Mesenchymal stem cell (in vitro differentiated cells and primary cell): Measurements from ENCODE around the gene UBE2E2.
A peak's percentile ranks its signal among the peaks of the same experiment; 100 is the strongest.

Experiments used
- DNase-seq: peaks from one replicate; pipeline ENCODE4 v3.0.0-alpha.2; 2013
- H2AFZ ChIP-seq: one replicate; pipeline ENCODE4 v1.6.1; 2013; ENCODE audit warnings: low read depth, mild to moderate bottlenecking, control low read depth, inconsistent platforms, low read length, moderate library complexity
- H2AK5ac ChIP-seq: 2 replicates; pipeline ENCODE4 v1.6.1; 2013; ENCODE audit warnings: low read length, moderate library complexity, mild to moderate bottlenecking, inconsistent platforms; ENCODE audit not compliant: severe bottlenecking
- H2BK120ac ChIP-seq: one replicate; pipeline ENCODE4 v1.6.1; 2013; ENCODE audit warnings: low read depth, mild to moderate bottlenecking, inconsistent platforms, low read length, moderate library complexity
- H2BK12ac ChIP-seq, 2 experiments: one replicate each; pipeline ENCODE4 v1.6.1; 2013; ENCODE audit warnings: inconsistent platforms in 2 of 2, low read length in 2 of 2, mild to moderate bottlenecking in 2 of 2, moderate library complexity in 2 of 2, control low read depth in 1 of 2
- H2BK15ac ChIP-seq: one replicate; pipeline ENCODE4 v1.6.1; 2013; ENCODE audit warnings: mild to moderate bottlenecking, low read depth, inconsistent platforms; ENCODE audit not compliant: poor library complexity, severe bottlenecking
- H2BK5ac ChIP-seq: 2 replicates; pipeline ENCODE4 v1.6.1; 2013; ENCODE audit warnings: low read depth, mild to moderate bottlenecking, low read length, control low read depth, inconsistent platforms; ENCODE audit not compliant: poor library complexity, severe bottlenecking
- H3K14ac ChIP-seq, 2 experiments: one replicate each; pipeline ENCODE4 v1.6.1; 2013; ENCODE audit warnings: inconsistent platforms in 2 of 2, low read length in 2 of 2, control low read depth in 1 of 2, mild to moderate bottlenecking in 1 of 2, moderate library complexity in 1 of 2
- H3K18ac ChIP-seq, 2 experiments: one replicate each; pipeline ENCODE4 v1.6.1; 2013; ENCODE audit warnings: inconsistent platforms in 2 of 2, low read length in 2 of 2, control low read depth in 1 of 2, low read depth in 1 of 2, mild to moderate bottlenecking in 1 of 2
- H3K23ac ChIP-seq, 2 experiments: one replicate each; pipeline ENCODE4 v1.6.1; 2013; ENCODE audit warnings: inconsistent platforms in 2 of 2, low read length in 2 of 2, mild to moderate bottlenecking in 2 of 2, moderate library complexity in 2 of 2, control low read depth in 1 of 2
- H3K27ac ChIP-seq: 2 replicates; pipeline ENCODE4 v1.5.1; 2013; ENCODE audit warnings: mild to moderate bottlenecking, moderate library complexity, low read length, control low read depth, inconsistent platforms; ENCODE audit not compliant: poor library complexity, severe bottlenecking
- H3K27me3 ChIP-seq, 2 experiments: 2 replicates each; pipeline versions ENCODE4 v1.6.1 to v1.7.0; 2013; ENCODE audit warnings: low read length in 2 of 2, mild to moderate bottlenecking in 2 of 2, moderate library complexity in 2 of 2, control low read depth in 1 of 2, inconsistent platforms in 1 of 2; ENCODE audit not compliant: control insufficient read depth in 1 of 2, insufficient read depth in 1 of 2
- H3K36me3 ChIP-seq, 2 experiments: 2 replicates each; pipeline versions ENCODE4 v1.6.1 to v1.7.0; 2013; ENCODE audit warnings: low read length in 2 of 2, control low read depth in 1 of 2, inconsistent platforms in 1 of 2, low read depth in 1 of 2, mild to moderate bottlenecking in 1 of 2; ENCODE audit not compliant: insufficient read depth in 2 of 2, control insufficient read depth in 1 of 2
- H3K4ac ChIP-seq, 2 experiments: one replicate each; pipeline ENCODE4 v1.6.1; 2013; ENCODE audit warnings: inconsistent platforms in 2 of 2, low read length in 2 of 2, mild to moderate bottlenecking in 2 of 2, moderate library complexity in 2 of 2, control low read depth in 1 of 2, low read depth in 1 of 2
- H3K4me1 ChIP-seq: 2 replicates; pipeline ENCODE4 v1.6.1; 2013; ENCODE audit warnings: low read depth, low read length, control low read depth; ENCODE audit not compliant: control insufficient read depth, insufficient read depth
- H3K4me2 ChIP-seq: 2 replicates; pipeline ENCODE4 v1.6.1; 2013; ENCODE audit warnings: low read length, mild to moderate bottlenecking, inconsistent platforms; ENCODE audit not compliant: poor library complexity, severe bottlenecking
- H3K4me3 ChIP-seq, 2 experiments: 2 replicates each; pipeline versions ENCODE4 v1.5.1 to v1.7.0; 2013; ENCODE audit warnings: low read length in 2 of 2, mild to moderate bottlenecking in 2 of 2, control low read depth in 1 of 2, low read depth in 1 of 2; ENCODE audit not compliant: insufficient read depth in 1 of 2
- H3K79me1 ChIP-seq: replicated peaks from 2 replicates; pipeline ENCODE4 v1.6.1; 2013; ENCODE audit warnings: mild to moderate bottlenecking, control low read depth, low read length, inconsistent platforms; ENCODE audit not compliant: poor library complexity, severe bottlenecking
- H3K9ac ChIP-seq: 2 replicates; pipeline ENCODE4 v1.7.0; 2013; ENCODE audit warnings: mild to moderate bottlenecking, low read length, moderate library complexity
- H3K9me3 ChIP-seq: 2 replicates; pipeline ENCODE4 v1.7.0; 2013; ENCODE audit warnings: mild to moderate bottlenecking, low read length; ENCODE audit not compliant: control insufficient read depth
- H4K8ac ChIP-seq: one replicate; pipeline ENCODE4 v1.6.1; 2013; ENCODE audit warnings: inconsistent platforms, mild to moderate bottlenecking, low read length, moderate library complexity
- H4K91ac ChIP-seq: one replicate; pipeline ENCODE4 v1.6.1; 2013; ENCODE audit warnings: mild to moderate bottlenecking, low read length, inconsistent platforms
- WGBS: methylation state at CpG from one replicate; pipeline ENCODE4 v1.1.7; 2013; ENCODE audit warnings: mixed read lengths; 5-methylcytosine and 5-hydroxymethylcytosine counted together

UBE2E2 gene

DNA sequence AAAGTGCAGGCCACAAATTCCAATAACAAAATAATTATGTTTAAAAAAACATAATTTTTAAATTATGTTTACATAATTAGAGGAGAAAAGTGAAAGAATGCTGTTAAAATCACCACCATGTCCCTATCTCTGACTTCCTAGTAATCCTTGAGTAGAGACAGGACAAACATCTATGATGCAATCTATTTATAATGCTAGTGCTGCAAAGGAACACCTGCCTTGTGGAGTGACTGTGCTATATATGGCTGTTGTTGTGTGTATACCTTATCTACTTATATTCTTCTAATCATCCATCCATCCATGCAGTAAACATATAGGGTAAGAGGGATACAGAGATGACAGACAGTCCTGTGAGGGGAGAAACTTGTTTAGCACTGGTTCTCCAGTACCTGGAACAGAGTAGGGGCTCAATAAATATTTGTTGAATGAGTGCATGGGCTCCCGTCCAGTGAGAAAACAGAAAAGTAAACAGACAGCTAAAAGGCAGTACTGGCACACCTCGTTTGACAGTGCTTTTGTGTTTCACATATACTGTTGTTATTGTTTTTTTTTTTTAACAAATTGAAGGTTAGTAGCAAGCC is 373.3 kb downstream of the UBE2E2 start:
- Histone ChIP-seq H3K18ac (no peak overlapping the region), H3K36me3 (peaks cover 0 to under 1% of the 10 kb centered on the region in 2 experiments), H3K4me3 (no peak overlapping the region), H2BK5ac (no peak overlapping the region), H2AK5ac (no peak overlapping the region), H3K9ac (no peak overlapping the region), H3K4me1 (no peaks in the 10 kb centered on the region), H4K91ac (no peak overlapping the region), H2BK12ac (no peak overlapping the region), H3K4ac (no peak overlapping the region), H2BK15ac (no peak overlapping the region), H4K8ac (no peak overlapping the region), H2AFZ (no peak overlapping the region), H3K14ac (no peak overlapping the region), H2BK120ac (no peak overlapping the region), H3K9me3 (no peaks in the 10 kb centered on the region), H3K4me2 (no peak overlapping the region), H3K79me1 (peaks cover 3% of the 10 kb centered on the region), H3K27ac (no peak overlapping the region), H3K23ac (no peak overlapping the region), H3K27me3 (no peaks in the 10 kb centered on the region)
- 67% methylated on average over 2 of the region's 2 CpGs for WGBS
- DNase-seq: no peak

DNA sequence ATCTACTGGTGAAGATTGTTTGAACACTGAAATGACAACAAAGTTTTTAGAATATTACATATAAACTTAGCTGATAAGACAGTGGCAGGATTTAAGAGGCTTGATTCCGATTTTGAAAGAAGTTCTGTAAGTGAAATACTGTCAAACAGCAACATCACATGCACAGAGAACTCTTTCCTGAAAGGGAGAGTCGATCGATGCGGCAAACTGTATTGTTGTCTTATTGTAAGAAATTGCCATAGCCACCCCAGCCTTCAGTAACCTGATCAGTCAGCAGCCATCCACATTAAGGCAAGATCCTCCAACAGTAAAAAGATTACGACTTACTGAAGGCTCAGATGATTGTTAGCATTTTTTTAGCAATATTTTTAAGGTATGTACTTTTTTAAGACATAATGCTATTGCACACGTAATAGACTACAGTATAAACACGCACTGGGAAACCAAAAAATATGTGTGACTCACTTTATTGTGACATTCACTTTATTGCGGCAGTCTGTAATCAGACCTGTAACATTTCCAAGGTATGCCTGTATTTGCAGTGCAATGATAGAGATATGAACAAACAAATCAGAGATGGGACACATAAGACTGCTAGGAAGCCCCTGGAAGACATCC is 377.1 kb downstream of the UBE2E2 start:
- DNase-seq: peak; percentile 18
- Histone ChIP-seq H3K79me1 (peaks cover 8% of the 10 kb centered on the region), H3K4ac (no peak overlapping the region), H4K8ac (no peak overlapping the region), H4K91ac (no peak overlapping the region), H2BK12ac (no peak overlapping the region), H3K27me3 (no peaks in the 10 kb centered on the region), H3K4me2 (no peak overlapping the region), H2BK120ac (no peak overlapping the region), H3K18ac (no peak overlapping the region), H3K36me3 (peaks cover 0 to 3% of the 10 kb centered on the region in 2 experiments), H3K4me1 (no peaks in the 10 kb centered on the region), H2BK15ac (no peak overlapping the region), H3K14ac (no peak overlapping the region), H2BK5ac (no peak overlapping the region), H3K4me3 (no peak overlapping the region), H2AFZ (no peak overlapping the region), H3K23ac (no peak overlapping the region), H2AK5ac (no peak overlapping the region), H3K9ac (no peak overlapping the region), H3K9me3 (no peaks in the 10 kb centered on the region), H3K27ac (no peak overlapping the region)
- 99% methylated on average over 6 of the region's 8 CpGs for WGBS

GRCh38 chr3:23583980-23584740 is 381.0 kb downstream of the UBE2E2 start:
- Histone ChIP-seq H2BK15ac (no peak overlapping the region), H3K4ac (no peak overlapping the region), H3K27ac (no peak overlapping the region), H3K9me3 (no peaks in the 10 kb centered on the region), H2AK5ac (no peak overlapping the region), H3K23ac (no peak overlapping the region), H3K18ac (no peak overlapping the region), H3K14ac (no peak overlapping the region), H3K4me2 (no peak overlapping the region), H4K8ac (no peak overlapping the region), H3K4me3 (no peak overlapping the region), H3K4me1 (no peaks in the 10 kb centered on the region), H3K27me3 (no peaks in the 10 kb centered on the region), H3K79me1 (peaks cover 9% of the 10 kb centered on the region), H2BK120ac (no peak overlapping the region), H4K91ac (no peak overlapping the region), H3K36me3 (peaks cover 0 to 3% of the 10 kb centered on the region in 2 experiments), H2AFZ (no peak overlapping the region), H2BK5ac (no peak overlapping the region), H2BK12ac (no peak overlapping the region), H3K9ac (no peak overlapping the region)
- 86% methylated on average over 10 of the region's 10 CpGs for WGBS
- DNase-seq: no peak

GRCh38 chr3:23587513-23587912 is 384.4 kb downstream of the UBE2E2 start:
- Histone ChIP-seq H4K8ac (no peak overlapping the region), H3K27me3 (no peaks in the 10 kb centered on the region), H3K18ac (no peak overlapping the region), H2BK5ac (no peak overlapping the region), H3K4ac (no peak overlapping the region), H3K27ac (no peak overlapping the region), H2BK15ac (no peak overlapping the region), H3K36me3 (no peaks in the 10 kb centered on the region), H3K4me2 (no peak overlapping the region), H2AK5ac (no peak overlapping the region), H3K14ac (no peak overlapping the region), H3K9me3 (no peaks in the 10 kb centered on the region), H3K4me1 (no peaks in the 10 kb centered on the region), H2BK12ac (no peak overlapping the region), H3K23ac (no peak overlapping the region), H3K79me1 (peaks cover 9% of the 10 kb centered on the region), H3K4me3 (no peak overlapping the region), H2AFZ (no peak overlapping the region), H3K9ac (no peak overlapping the region), H2BK120ac (no peak overlapping the region), H4K91ac (no peak overlapping the region)
- DNase-seq: no peak
- WGBS: no CpG with 5 or more reads among the region's 3 CpGs
